ENCODE results near the gene ZPBP.

ZPBP gene

GRCh38 chr7:50092579-50093491, at the start of gene ZPBP:
ZPBP (minus strand) TSS chr7:50093246; CDS start chr7:50093194, 52 bp downstream.
- peak; percentile 17 to 38 for DNase-seq (ENCODE audit: low read depth in 2 of 2)

GRCh38 chr7:50142425-50143017, 49.5 kb upstream of the ZPBP start:
- DNase-seq (ENCODE audit: low read depth in 2 of 2): no peak

GRCh38 chr7:50141854-50142253, 48.8 kb upstream of the ZPBP start:
- DNase-seq (ENCODE audit: low read depth in 2 of 2): no peak

GRCh38 chr7:50141131-50141530, 48.1 kb upstream of the ZPBP start:
- DNase-seq (ENCODE audit: low read depth in 2 of 2): no peak

GRCh38 chr7:50140688-50141087, 47.6 kb upstream of the ZPBP start:
- DNase-seq (ENCODE audit: low read depth in 2 of 2): no peak

- DNase-seq (ENCODE audit: low read depth in 2 of 2): no peak
Observed at GRCh38 chr7:50138101-50138500, 45.1 kb upstream of the ZPBP start.

- no peak for DNase-seq (ENCODE audit: low read depth in 2 of 2)
Observed at GRCh38 chr7:50125766-50126165, 32.7 kb upstream of the ZPBP start.

- no peak for DNase-seq (ENCODE audit: low read depth in 2 of 2)
Observed at GRCh38 chr7:50121286-50121685, 28.2 kb upstream of the ZPBP start.

GRCh38 chr7:50119815-50120637, 27.0 kb upstream of the ZPBP start:
- peak; percentile 7 to 9 for DNase-seq (ENCODE audit: low read depth in 2 of 2)

- no peak for DNase-seq (ENCODE audit: low read depth in 2 of 2)
Observed at GRCh38 chr7:50112250-50112649, 19.2 kb upstream of the ZPBP start.

GRCh38 chr7:50101873-50102272, 8.8 kb upstream of the ZPBP start:
- no peak for DNase-seq (ENCODE audit: low read depth in 2 of 2)

- DNase-seq (ENCODE audit: low read depth in 2 of 2): no peak
Observed at GRCh38 chr7:50095634-50096033, 2.6 kb upstream of the ZPBP start.

- DNase-seq (ENCODE audit: low read depth in 2 of 2): no peak
Observed at GRCh38 chr7:50088463-50089129, 4.5 kb downstream of the ZPBP start.

- no peak for DNase-seq (ENCODE audit: low read depth in 2 of 2)
Observed at GRCh38 chr7:50085344-50085743, 7.7 kb downstream of the ZPBP start.

- no peak for DNase-seq (ENCODE audit: low read depth in 2 of 2)
Observed at GRCh38 chr7:50073093-50073492, 20.0 kb downstream of the ZPBP start.

- no peak for DNase-seq (ENCODE audit: low read depth in 2 of 2)
Observed at GRCh38 chr7:50069613-50070012, 23.4 kb downstream of the ZPBP start.

GRCh38 chr7:50068850-50069551, 24.0 kb downstream of the ZPBP start:
- no peak for DNase-seq (ENCODE audit: low read depth in 2 of 2)

- peak in 1 of 2 donors; percentile 25 for DNase-seq (ENCODE audit: low read depth in 2 of 2)
Observed at GRCh38 chr7:50068026-50068425, 25.0 kb downstream of the ZPBP start.

GRCh38 chr7:50062951-50063350, 30.1 kb downstream of the ZPBP start:
- no peak for DNase-seq (ENCODE audit: low read depth in 2 of 2)

- no peak for DNase-seq (ENCODE audit: low read depth in 2 of 2)
Observed at GRCh38 chr7:50056131-50056530, 36.9 kb downstream of the ZPBP start.

- no peak for DNase-seq (ENCODE audit: low read depth in 2 of 2)
Observed at GRCh38 chr7:50047716-50048115, 45.3 kb downstream of the ZPBP start.
